GM23338 (cell line): ENCODE data around the gene AHCY.

Experiments
- EZH2 ChIP-seq: fragments of 200-600 bp; sonication (generic); IDR thresholded peaks from one replicate; pipeline ENCODE4 v1.8.0; 2017; ENCODE audit warnings: antibody characterized with exemption, mild to moderate bottlenecking, low read depth; ENCODE audit not compliant: unreplicated experiment
- EZH2phosphoT487 ChIP-seq: fragments of 200-600 bp; sonication (generic); IDR thresholded peaks from one replicate; pipeline ENCODE4 v1.8.1; 2018; ENCODE audit warnings: antibody characterized with exemption; ENCODE audit not compliant: unreplicated experiment
- POLR2AphosphoS5 ChIP-seq: IDR thresholded peaks from 2 replicates; pipeline ENCODE4 v1.6.1; 2016; ENCODE audit warnings: antibody characterized with exemption, low read depth
- ZNF114 ChIP-seq: fragments of 250-450 bp; sonication (Bioruptor Pico); IDR thresholded peaks from 2 replicates; pipeline ENCODE4 v1.5.0; 2020; ENCODE audit warnings: mild to moderate bottlenecking, moderate library complexity
- TF ChIP-seq, protein P1 (sequence below), 2 experiments: fragments of 200-600 bp in 1 of 2; sonication (generic) in 1 of 2; conservative IDR thresholded peaks; 2 replicates each; pipeline versions ENCODE4 v1.5.1 to v1.6.1; 2016 to 2017; ENCODE audit warnings: antibody characterized with exemption in 2 of 2, low read depth in 2 of 2, mild to moderate bottlenecking in 2 of 2, moderate library complexity in 1 of 2

GRCh38 chr20:34233687-34234086 lies 69.5 kb downstream of the AHCY start:
- TF ChIP-seq, protein P1, sequence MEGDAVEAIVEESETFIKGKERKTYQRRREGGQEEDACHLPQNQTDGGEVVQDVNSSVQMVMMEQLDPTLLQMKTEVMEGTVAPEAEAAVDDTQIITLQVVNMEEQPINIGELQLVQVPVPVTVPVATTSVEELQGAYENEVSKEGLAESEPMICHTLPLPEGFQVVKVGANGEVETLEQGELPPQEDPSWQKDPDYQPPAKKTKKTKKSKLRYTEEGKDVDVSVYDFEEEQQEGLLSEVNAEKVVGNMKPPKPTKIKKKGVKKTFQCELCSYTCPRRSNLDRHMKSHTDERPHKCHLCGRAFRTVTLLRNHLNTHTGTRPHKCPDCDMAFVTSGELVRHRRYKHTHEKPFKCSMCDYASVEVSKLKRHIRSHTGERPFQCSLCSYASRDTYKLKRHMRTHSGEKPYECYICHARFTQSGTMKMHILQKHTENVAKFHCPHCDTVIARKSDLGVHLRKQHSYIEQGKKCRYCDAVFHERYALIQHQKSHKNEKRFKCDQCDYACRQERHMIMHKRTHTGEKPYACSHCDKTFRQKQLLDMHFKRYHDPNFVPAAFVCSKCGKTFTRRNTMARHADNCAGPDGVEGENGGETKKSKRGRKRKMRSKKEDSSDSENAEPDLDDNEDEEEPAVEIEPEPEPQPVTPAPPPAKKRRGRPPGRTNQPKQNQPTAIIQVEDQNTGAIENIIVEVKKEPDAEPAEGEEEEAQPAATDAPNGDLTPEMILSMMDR (conservative IDR thresholded peaks at IDR 0.05; ENCODE audit: low read depth in 2 of 2), result no peak
- TF ChIP-seq EZH2phosphoT487 (no peak), EZH2 (no peak), POLR2AphosphoS5 (no peak), ZNF114 (CRISPR knock-in tag) (no peak)
